Stimulated activated CD4-positive, alpha-beta T cell treated with anti-CD3 and anti-CD28 coated beads, Interleukin-4, amount 100 ng/mL, for 1 hour (primary cell): Measurements from ENCODE around the gene ICE2.

Experiments used
- DNase-seq: peaks from one replicate; pipeline ENCODE4 v3.0.0-alpha.2; 2020

The ICE2 gene

GRCh38 chr15:60494108-60494507 lies 15.2 kb upstream of the ICE2 start:
- DNase-seq = no peak

GRCh38 chr15:60493166-60493565 lies 14.2 kb upstream of the ICE2 start:
- no peak for DNase-seq

GRCh38 chr15:60486742-60487141 lies 7.8 kb upstream of the ICE2 start:
- no peak for DNase-seq

- no peak for DNase-seq
These were observed 6.6 kb upstream of the ICE2 start for GRCh38 chr15:60485365-60486055.

- DNase-seq = no peak
These were observed 4.1 kb upstream of the ICE2 start for GRCh38 chr15:60483042-60483441.

- DNase-seq = no peak
These were observed 1.9 kb upstream of the ICE2 start for GRCh38 chr15:60480888-60481287.

GRCh38 chr15:60480149-60480548 lies 1.2 kb upstream of the ICE2 start:
- DNase-seq = no peak

- no peak for DNase-seq
These were observed 594 bp upstream of the ICE2 start for GRCh38 chr15:60479361-60480110.

GRCh38 chr15:60477916-60478565 lies 901 bp downstream of the ICE2 start:
- no peak for DNase-seq

- DNase-seq = no peak
These were observed 1.8 kb downstream of the ICE2 start for GRCh38 chr15:60477164-60477563.

- no peak for DNase-seq
These were observed 2.2 kb downstream of the ICE2 start for GRCh38 chr15:60476713-60477112.

- no peak for DNase-seq
These were observed 5.8 kb downstream of the ICE2 start for GRCh38 chr15:60473135-60473534.

GRCh38 chr15:60471314-60471713 lies 7.6 kb downstream of the ICE2 start:
- DNase-seq = no peak

GRCh38 chr15:60469893-60470641 lies 8.9 kb downstream of the ICE2 start:
- DNase-seq = no peak

- DNase-seq = no peak
These were observed 13.9 kb downstream of the ICE2 start for GRCh38 chr15:60464836-60465630.

GRCh38 chr15:60462027-60462426 lies 16.9 kb downstream of the ICE2 start:
- DNase-seq = no peak

GRCh38 chr15:60460931-60461330 lies 18.0 kb downstream of the ICE2 start:
- no peak for DNase-seq

GRCh38 chr15:60458721-60459120 lies 20.2 kb downstream of the ICE2 start:
- no peak for DNase-seq

- no peak for DNase-seq
These were observed 21.0 kb downstream of the ICE2 start for GRCh38 chr15:60457985-60458384.

- no peak for DNase-seq
These were observed 24.1 kb downstream of the ICE2 start for GRCh38 chr15:60454824-60455223.

- DNase-seq = no peak
These were observed 30.1 kb downstream of the ICE2 start for GRCh38 chr15:60448668-60449360.
